RWPE2 (cell line): ENCODE results near the gene SLC44A3.

Experiments used
- ATAC-seq: fragments of 200-7000 bp; cut with Tn5 transposase; 3 replicates; pipeline ENCODE4 v1.9.1; 2021; ENCODE audit warnings: low read depth
- DNase-seq: peaks from one replicate; pipeline ENCODE4 v3.0.0-alpha.2; 2020; ENCODE audit warnings: low spot score
- H3K27ac ChIP-seq: fragments of 450-650 bp; 2 replicates; pipeline ENCODE4 v1.5.1; 2017; ENCODE audit warnings: mild to moderate bottlenecking; ENCODE audit not compliant: poor library complexity, severe bottlenecking
- H3K27me3 ChIP-seq: fragments of 250-450 bp; sonication (Bioruptor Pico); 2 replicates; pipeline ENCODE4 v1.5.1; 2021; ENCODE audit warnings: mild to moderate bottlenecking, moderate library complexity; ENCODE audit not compliant: insufficient read depth, poor library complexity, severe bottlenecking
- H3K36me3 ChIP-seq: fragments of 250-450 bp; sonication (Bioruptor Pico); 2 replicates; pipeline ENCODE4 v1.5.1; 2020; ENCODE audit warnings: low read depth, mild to moderate bottlenecking, moderate library complexity
- H3K4me1 ChIP-seq: fragments of 250-450 bp; sonication (Bioruptor Pico); 2 replicates; pipeline ENCODE4 v1.5.1; 2021; ENCODE audit warnings: mild to moderate bottlenecking, moderate library complexity; ENCODE audit not compliant: insufficient read depth, poor library complexity, severe bottlenecking
- H3K4me3 ChIP-seq: fragments of 250-450 bp; sonication (Bioruptor Pico); 2 replicates; pipeline ENCODE4 v1.5.1; 2021; ENCODE audit warnings: mild to moderate bottlenecking, moderate library complexity; ENCODE audit not compliant: severe bottlenecking
- H3K9me3 ChIP-seq: fragments of 250-450 bp; sonication (Bioruptor Pico); 2 replicates; pipeline ENCODE4 v1.5.1; 2021; ENCODE audit warnings: mild to moderate bottlenecking, moderate library complexity; ENCODE audit not compliant: severe bottlenecking
- CTCF ChIP-seq: fragments of 450-650 bp; IDR thresholded peaks from one replicate; pipeline ENCODE4 v1.5.1; 2017; ENCODE audit warnings: mild to moderate bottlenecking, moderate library complexity; ENCODE audit not compliant: poor library complexity, severe bottlenecking

SLC44A3 gene

GRCh38 chr1:94873520-94874351, 53.6 kb downstream of the SLC44A3 start:
- DNase-seq (no peak), ATAC-seq (no peak)
- no peaks in the 10 kb centered on the region for H3K36me3 ChIP-seq
- H3K9me3 ChIP-seq, result no peaks in the 10 kb centered on the region
- no peak overlapping the region for H3K4me3 ChIP-seq
- H3K27ac ChIP-seq, result no peak overlapping the region
- H3K27me3 ChIP-seq, result no peaks in the 10 kb centered on the region
- H3K4me1 ChIP-seq, result peaks cover 19% of the 10 kb centered on the region
- no peak for TF ChIP-seq CTCF

DNA sequence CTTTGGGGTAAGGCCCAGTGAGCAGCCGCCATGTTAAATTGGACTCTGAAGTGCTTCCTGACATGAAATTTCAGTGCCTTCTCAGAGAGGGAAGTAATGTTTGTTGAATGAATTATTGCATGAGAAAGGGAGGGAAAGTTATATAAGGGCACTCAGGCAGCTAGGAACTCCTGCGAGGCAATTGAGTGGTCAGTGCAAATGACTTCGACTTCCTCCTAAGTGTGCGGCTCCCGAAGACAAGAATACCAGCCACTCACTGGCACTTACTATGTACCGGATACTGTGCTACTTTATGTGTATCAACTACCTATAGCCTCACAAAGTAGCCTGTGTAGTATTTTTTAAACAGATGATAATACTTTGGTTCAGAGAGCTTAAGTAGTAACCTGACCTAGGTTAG, 54.3 kb downstream of the SLC44A3 start:
- H3K27ac ChIP-seq, result no peak overlapping the region
- ATAC-seq, result no peak
- H3K4me1 ChIP-seq, result peaks cover 19% of the 10 kb centered on the region
- no peak for DNase-seq
- no peaks in the 10 kb centered on the region for H3K36me3 ChIP-seq
- TF ChIP-seq CTCF, result no peak
- no peaks in the 10 kb centered on the region for H3K27me3 ChIP-seq
- H3K4me3 ChIP-seq, result no peak overlapping the region
- no peaks in the 10 kb centered on the region for H3K9me3 ChIP-seq

DNA sequence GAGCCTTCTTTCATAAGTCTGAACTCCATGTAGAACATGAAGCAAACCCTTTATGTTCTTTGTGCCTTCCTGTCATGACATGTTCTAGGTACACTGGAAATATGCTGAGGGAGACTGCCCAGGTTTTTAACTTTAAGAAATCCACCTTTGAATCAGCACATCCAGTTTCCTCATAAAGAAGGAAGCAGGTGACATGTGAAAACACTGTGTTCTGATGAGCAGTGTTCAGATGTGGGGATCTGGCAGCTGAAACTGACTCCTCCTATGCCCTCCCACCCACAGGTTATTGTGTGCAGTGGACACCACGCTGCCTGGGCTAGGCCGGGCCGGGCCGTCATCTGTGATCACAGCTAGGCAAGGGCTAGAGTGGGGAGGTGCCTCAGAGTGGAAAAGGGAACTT, 55.6 kb downstream of the SLC44A3 start:
- TF ChIP-seq CTCF, result no peak
- DNase-seq (no peak), ATAC-seq (peak; percentile 77)
- H3K4me3 ChIP-seq, result no peak overlapping the region
- peak overlapping the region; percentile 63 for H3K27ac ChIP-seq
- no peaks in the 10 kb centered on the region for H3K27me3 ChIP-seq
- no peaks in the 10 kb centered on the region for H3K9me3 ChIP-seq
- peaks cover 19% of the 10 kb centered on the region for H3K4me1 ChIP-seq
- no peaks in the 10 kb centered on the region for H3K36me3 ChIP-seq

- Histone ChIP-seq H3K36me3 (no peaks in the 10 kb centered on the region), H3K27me3 (no peaks in the 10 kb centered on the region), H3K27ac (peak overlapping the region; percentile 63), H3K4me3 (no peak overlapping the region), H3K9me3 (no peaks in the 10 kb centered on the region), H3K4me1 (peaks cover 19% of the 10 kb centered on the region)
- no peak for DNase-seq
- no peak for TF ChIP-seq CTCF
- peak; percentile 60 for ATAC-seq
These were observed 56.2 kb downstream of the SLC44A3 start for GRCh38 chr1:94876362-94876761.

DNA sequence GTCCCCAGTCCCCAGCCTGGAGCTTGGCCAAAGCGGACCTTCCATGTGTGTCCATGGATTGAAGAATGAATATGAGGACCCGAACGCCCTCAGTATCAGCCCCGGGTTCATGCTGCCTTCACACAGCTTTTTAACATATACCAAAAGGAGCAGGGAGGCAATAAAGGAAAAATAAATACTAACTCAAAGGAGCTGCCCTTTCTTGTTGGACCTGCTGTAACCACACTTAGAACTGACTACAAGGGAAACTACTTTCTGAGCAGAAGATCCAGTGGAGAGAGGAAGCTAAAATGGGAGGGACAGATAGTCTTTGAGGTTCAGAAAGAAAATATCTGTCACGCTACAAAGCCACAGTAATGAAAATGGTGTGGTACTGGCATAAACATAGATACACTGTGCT, 58.2 kb downstream of the SLC44A3 start:
- no peaks in the 10 kb centered on the region for H3K9me3 ChIP-seq
- TF ChIP-seq CTCF, result no peak
- no peaks in the 10 kb centered on the region for H3K36me3 ChIP-seq
- no peak overlapping the region for H3K27ac ChIP-seq
- no peaks in the 10 kb centered on the region for H3K27me3 ChIP-seq
- no peak for DNase-seq
- no peak for ATAC-seq
- peaks cover 17% of the 10 kb centered on the region for H3K4me1 ChIP-seq
- H3K4me3 ChIP-seq, result no peak overlapping the region
